KOPT-K1 (cell line): Measurements from ENCODE around the gene LOXL1.

Source experiments
- H3K27ac ChIP-seq: fragments of 200-600 bp; sonication (generic); 2 replicates; pipeline ENCODE4 v1.5.1; 2016; ENCODE audit warnings: antibody characterized with exemption, mild to moderate bottlenecking, low read depth, low read length; ENCODE audit not compliant: poor library complexity, severe bottlenecking
- H3K36me3 ChIP-seq: fragments of 200-600 bp; sonication (generic); 2 replicates; pipeline ENCODE4 v1.5.1; 2017; ENCODE audit warnings: antibody characterized with exemption, mild to moderate bottlenecking, low read length, moderate library complexity; ENCODE audit not compliant: insufficient read depth
- H3K9me3 ChIP-seq: fragments of 200-600 bp; sonication (generic); 2 replicates; pipeline ENCODE4 v1.5.1; 2017; ENCODE audit warnings: antibody characterized with exemption, low read length, mild to moderate bottlenecking; ENCODE audit not compliant: insufficient read depth, poor library complexity, severe bottlenecking

Gene LOXL1

DNA sequence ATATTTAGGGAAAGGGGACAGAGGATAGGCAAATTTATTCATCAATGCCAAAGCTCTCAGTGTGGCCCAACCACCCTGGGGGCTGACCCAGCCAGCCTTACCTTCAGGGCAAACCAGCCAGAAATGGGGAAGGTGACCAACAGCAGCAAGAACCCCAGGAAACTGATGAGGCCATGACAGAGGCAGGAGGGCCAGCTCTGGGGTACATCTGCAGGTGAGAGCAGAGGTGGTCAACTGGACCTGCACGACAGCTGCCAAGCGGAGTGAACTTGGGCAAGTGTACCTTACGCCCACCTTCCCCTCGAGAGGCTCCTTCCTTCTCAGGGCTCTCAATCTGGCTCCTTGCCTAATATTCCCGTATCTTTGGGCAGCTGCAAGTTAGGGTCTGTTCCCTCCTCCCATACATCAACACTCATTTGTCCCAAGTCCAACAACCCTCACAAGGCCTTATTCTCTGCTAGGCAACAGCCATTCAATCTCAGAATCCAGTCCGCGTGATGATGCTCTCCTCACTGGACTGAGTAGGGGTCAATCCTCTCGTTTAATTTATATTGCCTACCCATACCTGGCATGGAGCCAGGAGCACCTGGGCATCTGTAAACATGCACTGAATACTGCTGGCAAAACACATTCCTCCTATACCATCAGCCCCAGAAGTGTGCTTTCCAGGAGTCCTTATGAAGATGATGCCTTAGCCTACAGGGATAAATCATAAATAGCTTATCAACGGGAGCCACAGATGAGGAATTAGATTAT is 64.2 kb downstream of the LOXL1 start:
- Histone ChIP-seq H3K9me3 (no peaks in the 10 kb centered on the region), H3K36me3 (no peaks in the 10 kb centered on the region; the same call in 1 of the 2 replicates), H3K27ac (no peak overlapping the region)

DNA sequence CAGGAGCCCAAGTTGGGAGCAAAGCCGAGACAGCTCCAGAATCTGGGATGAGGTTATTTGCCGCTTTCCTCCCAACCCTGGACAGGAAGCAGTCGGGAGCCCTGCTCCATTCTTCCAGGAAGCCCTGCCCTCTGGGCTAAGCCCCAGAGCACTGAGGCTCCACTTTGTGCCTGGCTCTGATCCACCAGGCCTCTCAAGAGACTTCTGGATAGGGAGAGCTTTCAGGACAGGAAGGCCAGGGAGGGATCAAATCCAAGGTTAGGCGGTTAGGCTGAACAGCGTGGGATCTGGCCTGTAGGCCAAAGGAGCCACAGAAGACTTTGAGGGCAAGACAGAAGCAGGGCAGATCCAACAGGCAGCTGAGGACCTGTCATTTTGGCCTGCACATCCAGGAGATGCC is 65.0 kb downstream of the LOXL1 start:
- Histone ChIP-seq H3K9me3 (no peaks in the 10 kb centered on the region), H3K36me3 (no peaks in the 10 kb centered on the region; the same call in 1 of the 2 replicates), H3K27ac (peak overlapping the region; percentile 69)

GRCh38 chr15:73991726-73992593 is 65.7 kb downstream of the LOXL1 start, which contains the start of gene STOML1:
STOML1 (minus strand) TSS chr15:73992295; CDS start chr15:73992223, 72 bp downstream.
- Histone ChIP-seq H3K27ac (peak within 1 kb of the TSS; percentile 69), H3K36me3 (no peaks in the 10 kb centered on the region; the same call in 1 of the 2 replicates), H3K9me3 (no peaks in the 10 kb centered on the region)

- Histone ChIP-seq H3K9me3 (no peaks in the 10 kb centered on the region), H3K36me3 (peaks cover under 1% of the 10 kb centered on the region), H3K27ac (peak overlapping the region; percentile 69)
Observed at GRCh38 chr15:73992594-73992898, 66.3 kb downstream of the LOXL1 start.

DNA sequence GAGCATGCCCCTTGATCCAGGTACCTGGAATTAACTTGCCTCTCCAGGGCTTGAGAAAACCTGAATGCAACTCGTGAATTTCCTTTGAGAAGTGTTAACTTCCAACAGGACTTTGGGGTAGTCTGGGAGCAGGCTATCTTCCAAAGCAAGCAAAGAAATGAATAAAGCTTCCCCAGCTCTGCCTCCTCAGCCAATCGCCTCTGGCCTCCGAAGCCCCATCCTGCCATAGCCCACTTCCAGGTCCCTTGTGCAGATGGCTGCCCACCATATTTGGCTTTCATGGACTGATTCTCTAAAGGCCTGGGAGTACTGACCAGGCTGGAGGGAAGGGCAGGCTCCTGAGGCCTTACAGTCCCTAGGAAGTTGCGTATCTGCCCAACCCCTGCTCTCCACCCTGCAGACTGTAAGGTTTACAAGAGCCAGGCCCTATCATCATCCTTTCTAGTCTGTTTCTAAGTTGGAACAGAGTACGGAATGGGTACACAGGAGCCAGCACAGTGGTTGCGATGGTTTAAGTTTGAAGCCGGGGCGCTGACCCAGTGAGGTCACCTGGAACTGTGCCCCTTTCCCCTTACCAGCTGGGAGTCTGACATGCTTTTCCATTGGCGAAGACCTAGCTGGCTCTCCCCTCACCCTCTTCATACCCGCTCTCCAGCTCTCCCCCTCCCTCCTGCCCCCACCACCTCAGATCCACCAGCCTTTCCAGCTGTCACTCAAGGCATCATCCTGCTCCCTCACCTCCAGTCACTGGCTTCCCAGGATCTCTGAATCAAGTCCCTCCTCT is 67.1 kb downstream of the LOXL1 start:
- Histone ChIP-seq H3K9me3 (no peaks in the 10 kb centered on the region), H3K27ac (peak overlapping the region; percentile 91), H3K36me3 (peaks cover 9% of the 10 kb centered on the region)

- H3K27ac ChIP-seq, result peak within 1 kb of the TSS; percentile 91
- no peaks in the 10 kb centered on the region for H3K9me3 ChIP-seq
- H3K36me3 ChIP-seq, result peaks cover 20% of the 10 kb centered on the region
Observed at GRCh38 chr15:73994413-73994883, 68.2 kb downstream of the LOXL1 start, which contains the start of gene PML. PML (plus strand) TSS chr15:73994716; CDS start chr15:73994813, 97 bp downstream.

DNA sequence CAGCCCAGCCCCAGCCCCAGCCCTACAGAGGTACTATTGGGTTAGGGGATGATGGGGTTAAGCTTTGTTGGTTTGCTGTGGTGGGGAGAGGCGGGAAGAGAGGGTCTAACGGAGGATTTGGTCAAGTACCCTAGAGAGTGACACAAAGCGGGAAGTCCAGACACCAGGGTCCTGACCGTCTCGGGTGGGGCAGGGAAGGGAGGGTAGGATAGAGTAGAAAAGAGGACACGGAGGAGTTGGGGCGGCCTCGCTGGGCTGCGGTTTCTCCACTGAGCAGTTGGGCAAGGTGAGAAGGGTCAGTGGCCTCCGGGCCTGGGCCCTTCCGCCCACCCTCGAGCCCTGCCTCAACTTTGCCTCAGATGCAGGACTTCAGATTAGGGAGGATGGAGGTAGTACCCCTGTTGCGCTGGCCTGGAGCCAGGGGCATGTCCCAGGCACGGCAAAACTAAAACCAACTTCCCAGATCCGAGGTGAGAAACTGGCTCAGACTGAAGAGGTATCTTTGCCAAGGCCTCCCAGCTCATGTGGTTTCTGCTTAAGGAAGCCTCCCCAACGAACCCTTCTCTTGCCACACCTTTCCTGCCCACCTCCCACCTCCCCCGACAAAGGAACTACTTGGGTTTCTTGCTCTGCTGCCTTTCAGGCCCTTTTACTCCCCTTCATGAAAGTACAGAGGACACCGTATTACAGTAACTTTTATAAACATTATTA is 68.8 kb downstream of the LOXL1 start:
- peaks cover 24% of the 10 kb centered on the region for H3K36me3 ChIP-seq
- no peaks in the 10 kb centered on the region for H3K9me3 ChIP-seq

DNA sequence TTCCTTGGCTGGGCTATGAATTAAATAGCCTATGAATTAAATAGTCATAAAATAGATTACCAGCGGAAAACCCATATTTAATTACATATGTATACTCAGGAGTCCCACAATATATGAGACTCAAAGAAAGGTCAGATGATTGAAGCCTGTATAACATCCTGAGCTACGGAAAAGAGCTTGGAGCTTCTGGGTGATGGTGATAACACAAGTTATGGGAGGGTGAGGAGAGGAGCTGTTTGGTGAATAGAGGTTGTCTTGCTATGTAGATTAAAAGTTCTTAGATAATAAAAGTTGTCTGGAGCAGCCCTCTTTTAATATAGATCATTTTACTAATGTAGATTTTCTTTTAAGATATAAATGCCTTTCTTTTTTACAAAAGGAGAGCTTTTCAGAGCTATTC is 70.0 kb downstream of the LOXL1 start:
- Histone ChIP-seq H3K9me3 (no peaks in the 10 kb centered on the region), H3K36me3 (peaks cover 31% of the 10 kb centered on the region), H3K27ac (peak overlapping the region; percentile 91)

More for the DNA sequence above, 68.8 kb downstream of the LOXL1 start:
- peak overlapping the region; percentile 91 for H3K27ac ChIP-seq

DNA sequence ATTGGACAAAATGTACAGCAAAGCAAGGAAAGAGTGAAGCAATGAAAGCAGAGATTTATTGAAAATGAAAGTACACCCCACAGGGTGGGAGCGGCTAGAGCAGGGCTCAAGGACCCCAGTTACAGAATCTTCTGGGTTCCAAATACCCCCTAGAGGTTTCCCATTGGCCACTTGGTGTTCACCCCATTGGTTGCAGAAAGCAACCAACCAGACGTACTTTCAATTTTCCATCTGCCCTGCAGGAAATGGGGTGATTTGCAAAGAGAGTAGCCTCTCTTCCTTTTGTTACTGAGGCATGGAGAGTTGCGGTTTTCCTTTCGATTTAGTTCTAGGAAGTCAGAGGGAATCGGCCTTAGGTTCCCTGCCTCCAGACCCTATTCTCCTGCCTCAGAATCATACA is 70.7 kb downstream of the LOXL1 start:
- H3K27ac ChIP-seq, result peak overlapping the region; percentile 91
- peaks cover 38% of the 10 kb centered on the region for H3K36me3 ChIP-seq
- H3K9me3 ChIP-seq, result no peaks in the 10 kb centered on the region

DNA sequence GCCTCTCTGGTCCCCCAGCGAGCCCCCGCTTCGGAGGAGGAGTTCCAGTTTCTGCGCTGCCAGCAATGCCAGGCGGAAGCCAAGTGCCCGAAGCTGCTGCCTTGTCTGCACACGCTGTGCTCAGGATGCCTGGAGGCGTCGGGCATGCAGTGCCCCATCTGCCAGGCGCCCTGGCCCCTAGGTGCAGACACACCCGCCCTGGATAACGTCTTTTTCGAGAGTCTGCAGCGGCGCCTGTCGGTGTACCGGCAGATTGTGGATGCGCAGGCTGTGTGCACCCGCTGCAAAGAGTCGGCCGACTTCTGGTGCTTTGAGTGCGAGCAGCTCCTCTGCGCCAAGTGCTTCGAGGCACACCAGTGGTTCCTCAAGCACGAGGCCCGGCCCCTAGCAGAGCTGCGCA is 71.7 kb downstream of the LOXL1 start:
- Histone ChIP-seq H3K9me3 (peaks cover 4% of the 10 kb centered on the region), H3K36me3 (peaks cover 49% of the 10 kb centered on the region), H3K27ac (no peak overlapping the region)
